A673 (cell line): ENCODE data around the gene HSD17B4. TPM values are rescaled to one million over a fixed set of nuclear protein-coding genes. Genes with fewer than 3 reads are reported as not detected.
A peak's percentile ranks its signal among the peaks of the same experiment; 100 is the strongest.

ENCODE experiments used
- Bru-seq: library from RNA; stranded (reverse); fragments of 400-500 nt; gene quantifications from one replicate; lab custom pipeline; 2021; lab: Mats Ljungman, UMichigan
- BruChase-seq, 2 experiments: library from RNA; stranded (reverse); fragments of 400-500 nt; gene quantifications; one replicate each; lab custom pipeline; 2021; lab: Mats Ljungman, UMichigan
- BruUV-seq: library from RNA; stranded (reverse); fragments of 400-500 nt; replicated peaks from 2 replicates; lab custom pipeline; 2021; lab: Mats Ljungman, UMichigan
- CTCF ChIA-PET: fragments of 300-600 bp; sonication (Branson Sonifier 250); formaldehyde crosslinking; loops from one replicate; lab custom pipeline; 2022; ENCODE audit warnings: antibody characterized with exemption; lab: Charles Lee
- POLR2A ChIA-PET: fragments of 300-600 bp; sonication (Branson Sonifier 250); formaldehyde crosslinking; loops from one replicate; lab custom pipeline; 2022; ENCODE audit warnings: antibody characterized with exemption; ENCODE audit not compliant: low non-redundant PET; lab: Charles Lee
- DNase-seq: peaks from one replicate; pipeline ENCODE4 v3.0.0-alpha.2; 2015; ENCODE audit warnings: low spot score
- H3K27ac ChIP-seq: fragments of 200-600 bp; sonication (generic); 2 replicates; pipeline ENCODE4 v1.5.1; 2016; ENCODE audit warnings: mixed run types, low read depth, mild to moderate bottlenecking, mixed read lengths, antibody characterized with exemption, low read length; ENCODE audit not compliant: poor library complexity, severe bottlenecking
- H3K27me3 ChIP-seq: fragments of 200-600 bp; sonication (generic); replicated peaks from 2 replicates; pipeline ENCODE4 v1.6.1; 2017; ENCODE audit warnings: mixed run types, low read depth, mild to moderate bottlenecking, mixed read lengths, antibody characterized with exemption, low read length; ENCODE audit not compliant: insufficient read depth, poor library complexity
- H3K36me3 ChIP-seq: fragments of 200-600 bp; sonication (generic); 2 replicates; pipeline ENCODE4 v1.6.1; 2016; ENCODE audit warnings: mixed run types, mild to moderate bottlenecking, mixed read lengths, antibody characterized with exemption, low read length; ENCODE audit not compliant: insufficient read depth, poor library complexity, severe bottlenecking
- H3K4me1 ChIP-seq: fragments of 200-600 bp; sonication (generic); 2 replicates; pipeline ENCODE4 v1.6.1; 2017; ENCODE audit warnings: mixed run types, mild to moderate bottlenecking, mixed read lengths, antibody characterized with exemption, low read length; ENCODE audit not compliant: insufficient read depth, poor library complexity, severe bottlenecking
- H3K4me3 ChIP-seq: fragments of 200-600 bp; sonication (generic); 2 replicates; pipeline ENCODE4 v1.5.1; 2016; ENCODE audit warnings: low read depth, mixed run types, mild to moderate bottlenecking, mixed read lengths, low read length; ENCODE audit not compliant: poor library complexity, severe bottlenecking
- H3K9me3 ChIP-seq: fragments of 200-600 bp; sonication (generic); 2 replicates; pipeline ENCODE4 v1.6.1; 2016; ENCODE audit warnings: mixed run types, low read depth, mild to moderate bottlenecking, mixed read lengths, antibody characterized with exemption, low read length; ENCODE audit not compliant: poor library complexity, severe bottlenecking
- CTCF ChIP-seq: fragments of 300-800, 200-600 bp; sonication (generic); conservative IDR thresholded peaks from 2 replicates; pipeline ENCODE4 v1.5.1; 2017; ENCODE audit warnings: low read depth, mild to moderate bottlenecking, antibody characterized with exemption, low read length, moderate library complexity, mixed read lengths
- EZH2 ChIP-seq: fragments of 200-600 bp; sonication (generic); IDR thresholded peaks from 2 replicates; pipeline ENCODE4 v1.6.1; 2017; ENCODE audit warnings: borderline replicate concordance, low read depth, mild to moderate bottlenecking, mixed read lengths, antibody characterized with exemption, low read length; ENCODE audit not compliant: poor library complexity, severe bottlenecking
- intact Hi-C: fragments of 100-400 bp; cut with micrococcal nuclease; formaldehyde crosslinking; loops from one replicate; pipeline ENCODE4 v1.10.0; 2022; ENCODE audit not compliant: unreplicated experiment
- long read RNA-seq: library from polyadenylated mRNA; stranded (forward); transcript quantifications from one replicate; pipeline ENCODE4 v2.0.0, GENCODE V29; 2022
- total RNA-seq: library from RNA; stranded (reverse); gene quantifications from 2 replicates; pipeline ENCODE4 v1.2.3, GENCODE V29; 2021

The HSD17B4 gene
- total RNA-seq (140 and 151 TPM in 2 replicates), Bru-seq, nascent RNA (percentile 77 among the genes with signal in this experiment), BruChase-seq, experiment 1, labeled RNA remaining after a 2-hour chase (percentile 75 among the genes with signal in this experiment), BruChase-seq, experiment 2, labeled RNA remaining after a 6-hour chase (percentile 68 among the genes with signal in this experiment)
- long read RNA-seq, transcript HSD17B4-201 (24 exons, 2,685 nt), result major isoform, 60 of 87 reads
- long read RNA-seq, partial matches to known transcripts, result 11 of 87 reads
- long read RNA-seq, other reads (novel, unspliced or antisense), result 11 of 87 reads

- intact Hi-C loops, result no loop called here
- POLR2A ChIA-PET, result no interaction called here
- Histone ChIP-seq H3K27ac (peak within 1 kb of the TSS; percentile 89), H3K4me3 (peak within 1 kb of the TSS; percentile 89), H3K27me3 (no peaks in the 10 kb centered on the region), H3K4me1 (peaks cover 6% of the 10 kb centered on the region), H3K9me3 (no peaks in the 10 kb centered on the region), H3K36me3 (no peaks in the 10 kb centered on the region)
- CTCF ChIA-PET, result no interaction called here
- BruUV-seq, result no TSS peak
- TF ChIP-seq CTCF, result no peak
- no peak for TF ChIP-seq EZH2
- DNase-seq, result peak; percentile 95
These were observed at the start of gene HSD17B4 for GRCh38 chr5:119452373-119453039. TSS of gene HSD17B4 (plus strand) at chr5:119452497. CDS start at chr5:119452576, 79 bp downstream.

GRCh38 chr5:119402555-119402954 lies 49.7 kb upstream of the HSD17B4 start:
- no peaks in the 10 kb centered on the region for H3K9me3 ChIP-seq
- H3K4me3 ChIP-seq, result no peak overlapping the region
- DNase-seq, result no peak
- intact Hi-C loops, result no loop called here
- BruUV-seq, result no TSS peak
- ChIA-PET CTCF (no interaction called here), POLR2A (no interaction called here)
- no peak for TF ChIP-seq EZH2
- no peak for TF ChIP-seq CTCF
- no peak overlapping the region for H3K27ac ChIP-seq
- no peaks in the 10 kb centered on the region for H3K27me3 ChIP-seq
- H3K4me1 ChIP-seq, result peaks cover 19% of the 10 kb centered on the region
- no peaks in the 10 kb centered on the region for H3K36me3 ChIP-seq

- H3K36me3 ChIP-seq, result no peaks in the 10 kb centered on the region
- H3K27me3 ChIP-seq, result no peaks in the 10 kb centered on the region
- H3K27ac ChIP-seq, result no peak overlapping the region
- no peak for DNase-seq
- peaks cover 6% of the 10 kb centered on the region for H3K4me1 ChIP-seq
- TF ChIP-seq CTCF (no peak), EZH2 (no peak)
- POLR2A ChIA-PET, result no interaction called here
- CTCF ChIA-PET, result no interaction called here
- H3K4me3 ChIP-seq, result no peak overlapping the region
- H3K9me3 ChIP-seq, result no peaks in the 10 kb centered on the region
- BruUV-seq, result no TSS peak
- intact Hi-C loops, result no loop called here
These were observed 48.3 kb upstream of the HSD17B4 start for GRCh38 chr5:119404033-119404432.
